OCI-LY7 (cell line): ENCODE data around the gene PPY.

Source experiments
- CTCF ChIP-seq: fragments of 200-600 bp; sonication (generic); conservative IDR thresholded peaks from 2 replicates; pipeline ENCODE4 v1.5.1; 2014; ENCODE audit warnings: mild to moderate bottlenecking, antibody characterized with exemption, low read length, moderate library complexity, mixed read lengths
- EZH2phosphoT487 ChIP-seq: fragments of 200-600 bp; sonication (generic); IDR thresholded peaks from 2 replicates; pipeline ENCODE4 v1.6.1; 2018; ENCODE audit warnings: low read depth, borderline replicate concordance, mild to moderate bottlenecking, mixed run types, antibody characterized with exemption, low read length, moderate library complexity, mixed read lengths

GRCh38 chr17:43905400-43905984 is 36.8 kb downstream of the PPY start:
- no peak for TF ChIP-seq CTCF
- TF ChIP-seq EZH2phosphoT487: no peak
